Activated gamma-delta T cell (primary cell): ENCODE data around the gene SPI1.
"Not testable (repeated sequence)": the region's sequence is repeated elsewhere in the genome, so short reads cannot be mapped to it uniquely, and the experiment has no call there.

Source experiments
- DNase-seq: peaks from one replicate; lab custom pipeline; 2025; lab: John Stamatoyannopoulos, UW

Gene SPI1

GRCh38 chr11:47325271-47326041 is 52.9 kb downstream of the SPI1 start:
- DNase-seq = no peak

DNA sequence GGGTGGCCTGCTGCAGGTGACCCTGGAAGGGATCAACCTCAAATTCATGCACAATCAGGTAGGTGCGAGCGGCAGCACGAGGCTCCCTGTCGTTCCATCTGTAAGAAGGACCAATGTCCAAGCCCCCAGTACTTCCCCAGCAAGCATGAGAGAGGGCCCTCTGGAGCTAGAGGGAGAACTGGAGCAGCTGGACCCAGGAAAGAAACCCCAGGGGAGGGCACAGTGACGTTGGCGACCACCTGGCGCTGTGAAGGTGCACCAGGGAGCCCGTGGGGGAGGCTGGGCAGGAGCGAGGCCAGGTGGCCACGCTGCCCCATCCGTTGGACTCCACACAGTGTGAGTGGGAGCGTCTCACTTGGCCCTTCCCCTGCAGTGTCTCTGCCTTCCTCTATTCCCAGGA is 53.8 kb downstream of the SPI1 start:
- no peak for DNase-seq

- DNase-seq = no peak
Measured at GRCh38 chr11:47318166-47318565, 60.2 kb downstream of the SPI1 start.

GRCh38 chr11:47317064-47317828 is 61.1 kb downstream of the SPI1 start:
- no peak for DNase-seq

DNA sequence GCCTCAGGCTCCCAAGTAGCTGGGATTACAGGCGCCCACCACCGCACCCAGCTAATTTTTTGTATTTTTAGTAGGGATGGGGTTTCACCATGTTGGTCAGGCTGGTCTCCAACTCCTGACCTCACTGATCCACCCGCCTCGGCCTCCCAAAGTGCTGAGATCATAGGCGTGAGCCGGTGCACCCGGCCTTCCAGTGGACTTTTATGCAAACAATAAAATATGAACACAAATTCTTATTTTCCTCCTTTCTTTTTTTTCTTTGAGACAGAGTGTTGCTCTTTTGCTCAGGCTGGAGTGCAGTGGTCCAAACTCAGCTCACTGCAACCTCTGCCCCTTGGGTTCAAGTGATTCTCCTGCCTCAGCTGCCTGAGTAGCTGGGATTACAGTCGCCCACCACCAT is 61.8 kb downstream of the SPI1 start:
- DNase-seq = not testable (repeated sequence)

GRCh38 chr11:47314992-47315391 is 63.4 kb downstream of the SPI1 start:
- DNase-seq = no peak

DNA sequence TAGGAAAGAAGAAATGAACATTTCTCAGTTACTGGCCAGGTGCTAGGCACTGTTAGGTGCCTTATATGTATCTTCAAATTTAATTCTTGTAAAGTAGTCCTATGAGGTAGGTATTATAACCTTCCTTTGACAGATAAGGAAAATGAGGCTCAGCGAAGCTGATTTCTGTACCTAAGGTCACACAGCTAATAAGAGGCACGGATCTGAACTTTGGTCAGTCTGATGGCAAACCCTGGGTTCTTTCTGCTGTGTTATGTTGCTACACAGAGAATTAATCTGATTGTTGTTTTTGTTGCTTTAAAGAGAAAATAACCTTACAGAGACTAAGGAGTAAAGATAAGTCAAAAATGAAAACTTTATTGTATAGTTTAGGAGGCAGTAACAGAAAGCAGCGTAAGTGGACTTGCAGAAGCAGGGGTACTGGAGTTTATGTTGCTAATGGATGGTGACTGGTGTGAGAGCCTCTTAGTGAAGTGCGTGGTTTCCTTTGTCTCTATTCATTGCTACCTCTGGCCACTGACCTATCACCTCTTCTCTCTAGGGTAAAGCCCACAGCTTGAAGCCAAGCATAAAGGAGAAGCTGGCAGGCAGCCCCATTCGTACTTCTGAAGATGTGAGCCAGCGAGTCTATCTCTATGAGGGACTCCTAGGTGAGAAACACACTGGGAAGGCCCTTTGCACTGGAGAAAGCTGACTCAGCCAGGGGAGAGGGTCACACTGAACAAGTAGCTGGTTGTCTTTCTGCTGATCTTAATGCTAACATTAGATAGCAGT is 70.1 kb downstream of the SPI1 start:
- no peak for DNase-seq

GRCh38 chr11:47306484-47306844 is 71.9 kb downstream of the SPI1 start:
- DNase-seq = no peak

DNA sequence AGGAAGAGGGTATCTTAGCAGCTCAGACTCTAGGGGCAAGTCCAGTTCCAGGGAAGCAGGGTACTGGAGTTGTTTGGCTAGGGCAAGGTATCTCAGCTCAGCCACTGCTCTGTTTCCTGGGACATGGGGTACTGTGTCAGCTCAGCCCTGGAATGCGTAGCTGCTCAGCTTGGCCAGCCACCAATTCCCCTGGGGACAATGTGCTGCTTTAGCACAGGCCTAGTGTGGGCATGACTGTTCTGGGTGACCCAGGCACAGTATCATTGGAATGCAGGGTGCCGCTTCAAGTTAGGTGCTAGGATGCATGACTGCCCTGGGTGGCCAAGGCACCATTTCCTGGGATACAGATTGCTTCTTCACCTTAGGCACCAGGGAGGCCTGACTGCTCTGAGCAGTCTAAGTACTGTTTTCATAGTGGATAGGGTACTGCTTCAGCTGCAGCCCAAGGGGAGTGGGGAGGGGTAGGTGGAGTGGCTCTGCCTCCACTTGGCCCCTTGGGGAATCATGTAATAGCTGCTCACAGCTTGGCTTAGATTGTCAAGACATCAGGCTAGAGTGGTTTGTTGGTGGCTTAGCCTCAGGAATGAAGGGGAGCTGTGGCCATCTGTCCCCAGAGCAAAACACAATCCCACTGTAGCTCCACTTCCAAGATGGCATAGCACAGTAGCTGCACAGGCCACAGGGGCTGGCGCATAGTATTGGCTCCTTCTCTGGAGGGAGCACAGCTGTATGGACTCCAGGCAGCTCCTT is 72.4 kb downstream of the SPI1 start:
- DNase-seq = no peak
